H1 (cell line): ENCODE results near the gene MRPL19. TPM values are rescaled to one million over a fixed set of nuclear protein-coding genes. Genes with fewer than 3 reads are reported as not detected.

Source experiments
- RNF2 ChIP-seq: fragments of 200-900, 300-1000 bp; sonication (generic); IDR thresholded peaks from 2 replicates; pipeline ENCODE4 v1.7.1; 2016; ENCODE audit warnings: borderline replicate concordance, low read depth, mild to moderate bottlenecking, antibody characterized with exemption, low read length; ENCODE audit not compliant: poor library complexity, severe bottlenecking; ENCODE audit errors: missing control alignments
- SRF ChIP-seq: IDR thresholded peaks from 2 replicates; pipeline ENCODE4 v1.6.1; 2011; ENCODE audit warnings: mild to moderate bottlenecking, low read depth, low read length, moderate library complexity
- polyA plus RNA-seq, 7 experiments: library from polyadenylated mRNA; depleted of rRNA in 3 of 7; stranded (reverse) in 5 of 7; unstranded in 2 of 7; fragments of >200 nt in 5 of 7; fragments of 200-250 nt in 2 of 7; gene quantifications; 1 replicate in 5 of 7; 2 replicates in 1 of 7; 4 replicates in 1 of 7; pipeline versions ENCODE4 v1.2.1 to v1.2.3, GENCODE V29; 2011 to 2013; ENCODE audit warnings: missing spikeins in 2 of 7, mixed read lengths in 2 of 7
- total RNA-seq: library from RNA; stranded (reverse); fragmentation: NEBNext Ultra II Directional; extraction: Animal tissue kit (Norgen Biotek cat#: 25700); gene quantifications from 2 replicates; pipeline ENCODE4 v1.2.1, GENCODE V29; 2021

Gene MRPL19
- total and polyA plus RNA-seq, 2 of the 8 experiments (the other 6 are each of a cell fraction or from before 2014, with no cell fraction given), result 18.1 to 75.2 TPM

- no peak for TF ChIP-seq SRF
- no peak for TF ChIP-seq RNF2
Measured at GRCh38 chr2:75606761-75607399, 39.7 kb upstream of the MRPL19 start (continued).
